Measurements from ENCODE around the gene SPDYC. TPM values are rescaled to one million over a fixed set of nuclear protein-coding genes. Genes with fewer than 3 reads are reported as not detected.

Gene SPDYC
- total and polyA plus RNA-seq, 9 of the 15 experiments (the other 6 are each of a cell fraction or from before 2014, with no cell fraction given) = 4.4 to 18.8 (median 9.2) TPM

GRCh38 chr11:65134952-65135632 is 34.9 kb upstream of the SPDYC start (continued):
- no peak for TF ChIP-seq FOXJ3 (CRISPR knock-in tag; IDR thresholded peaks at IDR 0.05)
- TF ChIP-seq PKNOX1 (IDR thresholded peaks at IDR 0.05) = peak; percentile 90
- no peak for TF ChIP-seq BDP1 (IDR thresholded peaks at IDR 0.05; ENCODE audit: insufficient read depth, insufficient read length)
- TF ChIP-seq SUPT5H (IDR thresholded peaks at IDR 0.05) = peak; percentile 34; the same call in 1 of the 2 replicates
- no peak for TF ChIP-seq DACH1 (IDR thresholded peaks at IDR 0.05; ENCODE audit: partially characterized antibody)
- TF ChIP-seq MXI1 (IDR thresholded peaks at IDR 0.05; ENCODE audit: low read depth, low read length) = peak; percentile 94
- TF ChIP-seq, protein P1, sequence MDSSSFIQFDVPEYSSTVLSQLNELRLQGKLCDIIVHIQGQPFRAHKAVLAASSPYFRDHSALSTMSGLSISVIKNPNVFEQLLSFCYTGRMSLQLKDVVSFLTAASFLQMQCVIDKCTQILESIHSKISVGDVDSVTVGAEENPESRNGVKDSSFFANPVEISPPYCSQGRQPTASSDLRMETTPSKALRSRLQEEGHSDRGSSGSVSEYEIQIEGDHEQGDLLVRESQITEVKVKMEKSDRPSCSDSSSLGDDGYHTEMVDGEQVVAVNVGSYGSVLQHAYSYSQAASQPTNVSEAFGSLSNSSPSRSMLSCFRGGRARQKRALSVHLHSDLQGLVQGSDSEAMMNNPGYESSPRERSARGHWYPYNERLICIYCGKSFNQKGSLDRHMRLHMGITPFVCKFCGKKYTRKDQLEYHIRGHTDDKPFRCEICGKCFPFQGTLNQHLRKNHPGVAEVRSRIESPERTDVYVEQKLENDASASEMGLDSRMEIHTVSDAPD (CRISPR knock-in tag; IDR thresholded peaks at IDR 0.05) = no peak
- TF ChIP-seq CBFB (CRISPR knock-in tag; IDR thresholded peaks at IDR 0.05) = no peak
- TF ChIP-seq NRF1 (conservative IDR thresholded peaks at IDR 0.05 in 1 of 2, IDR thresholded peaks at IDR 0.05 in 1 of 2) = no peak
- TF ChIP-seq RCOR1 (IDR thresholded peaks at IDR 0.05; ENCODE audit: borderline replicate concordance in 1 of 2, low read depth in 2 of 2, low read length in 2 of 2) = no peak
- TF ChIP-seq, protein P2, sequence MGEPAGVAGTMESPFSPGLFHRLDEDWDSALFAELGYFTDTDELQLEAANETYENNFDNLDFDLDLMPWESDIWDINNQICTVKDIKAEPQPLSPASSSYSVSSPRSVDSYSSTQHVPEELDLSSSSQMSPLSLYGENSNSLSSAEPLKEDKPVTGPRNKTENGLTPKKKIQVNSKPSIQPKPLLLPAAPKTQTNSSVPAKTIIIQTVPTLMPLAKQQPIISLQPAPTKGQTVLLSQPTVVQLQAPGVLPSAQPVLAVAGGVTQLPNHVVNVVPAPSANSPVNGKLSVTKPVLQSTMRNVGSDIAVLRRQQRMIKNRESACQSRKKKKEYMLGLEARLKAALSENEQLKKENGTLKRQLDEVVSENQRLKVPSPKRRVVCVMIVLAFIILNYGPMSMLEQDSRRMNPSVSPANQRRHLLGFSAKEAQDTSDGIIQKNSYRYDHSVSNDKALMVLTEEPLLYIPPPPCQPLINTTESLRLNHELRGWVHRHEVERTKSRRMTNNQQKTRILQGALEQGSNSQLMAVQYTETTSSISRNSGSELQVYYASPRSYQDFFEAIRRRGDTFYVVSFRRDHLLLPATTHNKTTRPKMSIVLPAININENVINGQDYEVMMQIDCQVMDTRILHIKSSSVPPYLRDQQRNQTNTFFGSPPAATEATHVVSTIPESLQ (CRISPR knock-in tag; IDR thresholded peaks at IDR 0.05) = no peak
- TF ChIP-seq THAP12 (CRISPR knock-in tag; IDR thresholded peaks at IDR 0.05) = peak; percentile 64
- peak; percentile 76 for TF ChIP-seq CHD2 (IDR thresholded peaks at IDR 0.05; ENCODE audit: low read depth, low read length)
- TF ChIP-seq POLR2B (IDR thresholded peaks at IDR 0.05; ENCODE audit: low read depth, partially characterized antibody) = peak; percentile 61
- peak in 1 of 2 experiments; percentile 84; a peak in 1 of 4 replicates for TF ChIP-seq ARNT (IDR thresholded peaks at IDR 0.05)
- peak in 1 of 2 experiments; percentile 60; a peak in 1 of 4 replicates for TF ChIP-seq TEAD1 (CRISPR knock-in tag; IDR thresholded peaks at IDR 0.05)
- no peak for TF ChIP-seq RB1 (IDR thresholded peaks at IDR 0.05; ENCODE audit: low read depth)
- TF ChIP-seq PRPF4 (IDR thresholded peaks at IDR 0.05; ENCODE audit: insufficient read depth, low read depth, low read length, poor library complexity, severe bottlenecking) = no peak
- no peak for TF ChIP-seq TAF9B (IDR thresholded peaks at IDR 0.05; ENCODE audit: partially characterized antibody)
- TF ChIP-seq NR2C1 (IDR thresholded peaks at IDR 0.05) = no peak
- no peak; the same call in 1 of the 2 replicates for TF ChIP-seq NR2C1 (tag; IDR thresholded peaks at IDR 0.05)
- peak; percentile 57; the same call in 1 of the 2 replicates for TF ChIP-seq CREM (IDR thresholded peaks at IDR 0.05; ENCODE audit: low read depth)
- no peak for TF ChIP-seq RBM34 (IDR thresholded peaks at IDR 0.05; ENCODE audit: borderline replicate concordance, insufficient read depth, low read length)
- TF ChIP-seq ZKSCAN1 (IDR thresholded peaks at IDR 0.05; ENCODE audit: low read depth, low read length) = no peak
